ENCODE measurements around the gene SHOX.
"Not testable (repeated sequence)": the region's sequence is repeated elsewhere in the genome, so short reads cannot be mapped to it uniquely, and the experiment has no call there.

The SHOX gene

GRCh38 chrX:622802-623201 is 7.8 kb upstream of the SHOX start:
- not testable (repeated sequence) for DNase-seq

- no peak for DNase-seq
These were observed 7.4 kb upstream of the SHOX start for GRCh38 chrX:623268-623598.

GRCh38 chrX:623599-624315 is 6.8 kb upstream of the SHOX start:
- DNase-seq: no peak

- DNase-seq: no peak
These were observed 5.4 kb upstream of the SHOX start for GRCh38 chrX:625137-625691.

- DNase-seq: not testable (repeated sequence)
These were observed 4.5 kb upstream of the SHOX start for GRCh38 chrX:626047-626446.

- DNase-seq: no peak
These were observed 3.7 kb upstream of the SHOX start for GRCh38 chrX:626745-627509.

- DNase-seq: no peak
These were observed 3.0 kb upstream of the SHOX start for GRCh38 chrX:627510-627981.

- DNase-seq: no peak
These were observed 2.6 kb upstream of the SHOX start for GRCh38 chrX:627995-628394.

GRCh38 chrX:629230-630006 is 1.2 kb upstream of the SHOX start:
- no peak for DNase-seq

GRCh38 chrX:630007-630611 is 482 bp upstream of the SHOX start:
- no peak for DNase-seq

GRCh38 chrX:631802-632365 is 1.3 kb downstream of the SHOX start:
- no peak for DNase-seq

- no peak for DNase-seq
These were observed 1.9 kb downstream of the SHOX start for GRCh38 chrX:632366-633042.

- no peak for DNase-seq
These were observed 2.7 kb downstream of the SHOX start for GRCh38 chrX:633043-633984.

GRCh38 chrX:633985-634958 is 3.7 kb downstream of the SHOX start:
- DNase-seq: no peak

GRCh38 chrX:635428-636090 is 5.0 kb downstream of the SHOX start:
- DNase-seq: no peak

- no peak for DNase-seq
These were observed 6.5 kb downstream of the SHOX start for GRCh38 chrX:636981-637659.

GRCh38 chrX:637660-638481 is 7.3 kb downstream of the SHOX start:
- DNase-seq: no peak
